HFFc6 (cell line): ENCODE measurements around the gene CCNK. TPM values are rescaled to one million over a fixed set of nuclear protein-coding genes. Genes with fewer than 3 reads are reported as not detected.

Experiments used
- DNase-seq: peaks from one replicate; pipeline ENCODE4 v3.0.0-alpha.2; 2018
- H3K27ac Mint-ChIP-seq: 2 replicates; pipeline ENCODE4 v1.8.0; 2020; ENCODE audit warnings: mild to moderate bottlenecking, mixed read lengths
- H3K27me3 Mint-ChIP-seq: 2 replicates; pipeline ENCODE4 v1.8.0; 2021; ENCODE audit warnings: mild to moderate bottlenecking, moderate library complexity, mixed read lengths; ENCODE audit not compliant: insufficient read depth
- H3K36me3 Mint-ChIP-seq: 2 replicates; pipeline ENCODE4 v1.8.0; 2021; ENCODE audit warnings: low read depth, mixed read lengths
- H3K4me1 Mint-ChIP-seq: 2 replicates; pipeline ENCODE4 v1.8.0; 2020; ENCODE audit warnings: low read depth, mixed read lengths
- H3K4me3 Mint-ChIP-seq: 2 replicates; pipeline ENCODE4 v1.8.0; 2020; ENCODE audit warnings: mild to moderate bottlenecking, moderate library complexity, mixed read lengths
- H3K9me3 Mint-ChIP-seq: 2 replicates; pipeline ENCODE4 v1.8.0; 2020; ENCODE audit warnings: mild to moderate bottlenecking, mixed read lengths
- CTCF ChIP-seq: fragments of 200-600 bp; sonication (generic); IDR thresholded peaks from 2 replicates; pipeline ENCODE4 v1.5.0; 2021; ENCODE audit warnings: antibody characterized with exemption, mild to moderate bottlenecking
- total RNA-seq, 6 experiments: library from RNA; stranded (reverse); fragmentation: NEBNext Ultra II Directional; extraction: Animal tissue kit (Norgen Biotek cat#: 25700); gene quantifications; 2 replicates in 1 of 6; 3 replicates in 5 of 6; pipeline ENCODE4 v1.2.3, GENCODE V29; 2021

The CCNK gene
- total RNA-seq, 6 experiments from 2014 or later, result 74.9 to 93.1 (median 86.4) TPM

- Mint-ChIP-seq H3K27me3 (no peaks in the 10 kb centered on the region), H3K27ac (no peak overlapping the region), H3K4me1 (no peaks in the 10 kb centered on the region), H3K36me3 (peaks cover 9% of the 10 kb centered on the region), H3K4me3 (no peak overlapping the region), H3K9me3 (no peaks in the 10 kb centered on the region)
- no peak for DNase-seq
- TF ChIP-seq CTCF, result no peak
Observed at GRCh38 chr14:99447739-99448138, 33.5 kb upstream of the CCNK start.

DNA sequence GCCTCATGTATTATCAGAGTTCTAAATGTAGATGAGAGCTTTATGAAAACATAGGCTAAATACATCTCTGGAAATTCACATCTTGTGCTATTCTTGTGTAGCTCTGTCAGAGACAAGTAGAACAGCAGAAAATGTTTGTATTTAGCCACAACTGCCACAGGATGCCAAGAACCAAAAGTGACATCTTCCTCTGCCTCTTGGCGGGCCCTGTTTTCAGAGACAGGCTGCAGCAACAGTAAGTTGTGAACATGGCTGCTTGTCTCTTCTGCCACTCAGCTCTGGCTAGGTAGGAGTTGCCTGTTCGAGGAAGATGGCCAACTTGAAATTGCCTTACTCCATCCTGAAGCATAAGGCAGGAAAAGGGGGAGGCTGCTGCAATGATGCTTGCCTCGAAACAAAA lies 30.9 kb upstream of the CCNK start:
- H3K4me1 Mint-ChIP-seq, result peaks cover 11% of the 10 kb centered on the region
- no peaks in the 10 kb centered on the region for H3K9me3 Mint-ChIP-seq
- no peak overlapping the region for H3K27ac Mint-ChIP-seq
- TF ChIP-seq CTCF, result no peak
- H3K4me3 Mint-ChIP-seq, result no peak overlapping the region
- H3K36me3 Mint-ChIP-seq, result peaks cover 6% of the 10 kb centered on the region
- no peaks in the 10 kb centered on the region for H3K27me3 Mint-ChIP-seq
- DNase-seq, result no peak

DNA sequence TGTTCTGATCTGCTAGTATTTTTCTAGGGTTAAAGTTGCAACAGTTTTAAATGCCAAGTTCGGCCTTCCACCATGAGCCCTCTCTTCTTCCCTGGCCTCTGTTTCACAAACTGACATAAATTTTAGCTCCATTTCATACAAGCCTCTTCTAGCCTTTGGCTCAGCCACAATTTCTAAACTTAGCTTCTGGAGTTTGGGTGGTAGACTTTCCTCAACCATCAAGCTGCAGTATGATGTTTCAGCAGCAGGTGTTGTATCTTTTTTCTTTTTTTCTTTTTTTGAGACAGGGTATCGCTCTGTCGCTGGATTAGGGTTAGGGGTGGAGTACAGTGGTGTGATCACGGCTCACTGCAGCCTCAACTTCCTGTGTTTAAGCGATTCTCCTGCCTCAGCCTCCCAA lies 30.0 kb upstream of the CCNK start:
- Mint-ChIP-seq H3K4me1 (peaks cover 13% of the 10 kb centered on the region), H3K4me3 (no peak overlapping the region), H3K36me3 (peaks cover 6% of the 10 kb centered on the region), H3K27me3 (no peaks in the 10 kb centered on the region), H3K9me3 (no peaks in the 10 kb centered on the region), H3K27ac (no peak overlapping the region)
- no peak for DNase-seq
- no peak for TF ChIP-seq CTCF

GRCh38 chr14:99452968-99453367 lies 28.2 kb upstream of the CCNK start:
- TF ChIP-seq CTCF, result no peak
- H3K4me1 Mint-ChIP-seq, result peaks cover 13% of the 10 kb centered on the region
- H3K36me3 Mint-ChIP-seq, result peaks cover 10% of the 10 kb centered on the region
- H3K27me3 Mint-ChIP-seq, result no peaks in the 10 kb centered on the region
- no peak for DNase-seq
- no peak overlapping the region for H3K4me3 Mint-ChIP-seq
- no peaks in the 10 kb centered on the region for H3K9me3 Mint-ChIP-seq
- H3K27ac Mint-ChIP-seq, result no peak overlapping the region

GRCh38 chr14:99454246-99454645 lies 27.0 kb upstream of the CCNK start:
- H3K27ac Mint-ChIP-seq, result no peak overlapping the region
- H3K27me3 Mint-ChIP-seq, result no peaks in the 10 kb centered on the region
- TF ChIP-seq CTCF, result no peak
- H3K36me3 Mint-ChIP-seq, result peaks cover 10% of the 10 kb centered on the region
- no peaks in the 10 kb centered on the region for H3K9me3 Mint-ChIP-seq
- no peak overlapping the region for H3K4me3 Mint-ChIP-seq
- H3K4me1 Mint-ChIP-seq, result peaks cover 13% of the 10 kb centered on the region
- peak; percentile 20 for DNase-seq
